Measurements from ENCODE around the gene CDK7. TPM values are rescaled to one million over a fixed set of nuclear protein-coding genes. Genes with fewer than 3 reads are reported as not detected.
A peak's percentile ranks its signal among the peaks of the same experiment; 100 is the strongest.

The CDK7 gene
- total RNA-seq, result 18.3 TPM
- polyA plus RNA-seq (ENCODE audit: insufficient read depth in 1 of 8, insufficient read length in 8 of 8, low replicate concordance in 1 of 8), result 10 to 100 TPM; 15.9 to 24.4 (median 19.7) TPM
- long read RNA-seq, donor 1, partial matches to known transcripts, result 0 of 1 reads
- long read RNA-seq, donor 1, other reads (novel, unspliced or antisense), result 0 of 1 reads
- long read RNA-seq, donor 2, result 0 reads
- long read RNA-seq, donor 3, partial matches to known transcripts, result 0 of 5 reads
- long read RNA-seq, donor 3, other reads (novel, unspliced or antisense), result 0 of 5 reads
- long read RNA-seq, donor 4, partial matches to known transcripts, result 0 of 4 reads
- long read RNA-seq, donor 4, other reads (novel, unspliced or antisense), result 0 of 4 reads
- long read RNA-seq, donor 5, transcript CDK7-201 (12 exons, 1,439 nt), result major isoform, 16 of 18 reads
- long read RNA-seq, donor 5, partial matches to known transcripts, result 0 of 18 reads
- long read RNA-seq, donor 5, other reads (novel, unspliced or antisense), result 0 of 18 reads
- long read RNA-seq, donor 6, transcript CDK7-201 (12 exons, 1,439 nt), result major isoform, 7 of 8 reads
- long read RNA-seq, donor 6, partial matches to known transcripts, result 0 of 8 reads
- long read RNA-seq, donor 6, other reads (novel, unspliced or antisense), result 0 of 8 reads
- long read RNA-seq, donor 7, partial matches to known transcripts, result 6 of 10 reads
- long read RNA-seq, donor 7, other reads (novel, unspliced or antisense), result 0 of 10 reads
- long read RNA-seq, donor 8, transcript CDK7-201 (12 exons, 1,439 nt), result major isoform, 8 of 9 reads
- long read RNA-seq, donor 8, partial matches to known transcripts, result 0 of 9 reads
- long read RNA-seq, donor 8, other reads (novel, unspliced or antisense), result 0 of 9 reads
- long read RNA-seq, donor 9, transcript CDK7-201 (12 exons, 1,439 nt), result major isoform, 5 of 6 reads
- long read RNA-seq, donor 9, partial matches to known transcripts, result 0 of 6 reads
- long read RNA-seq, donor 9, other reads (novel, unspliced or antisense), result 0 of 6 reads
- long read RNA-seq, donor 10, transcript CDK7-201 (12 exons, 1,439 nt), result major isoform, 8 of 11 reads
- long read RNA-seq, donor 10, partial matches to known transcripts, result 0 of 11 reads
- long read RNA-seq, donor 10, other reads (novel, unspliced or antisense), result 0 of 11 reads
- long read RNA-seq, donor 11, partial matches to known transcripts, result 0 of 4 reads
- long read RNA-seq, donor 11, other reads (novel, unspliced or antisense), result 0 of 4 reads

GRCh38 chr5:69234457-69235268 lies at the start of gene CDK7:
Gene CDK7 (plus strand): TSS chr5:69234886. CDS start chr5:69234976, 90 bp downstream.
- Histone ChIP-seq H3K27me3 (ENCODE audit: control insufficient read depth, insufficient read depth, low read length) (no peaks in the 10 kb centered on the region), H3K9me3 (replicated peaks; ENCODE audit: control insufficient read depth, low read depth, low read length) (no peaks in the 10 kb centered on the region), H3K4me3 (ENCODE audit: low read length) (peak within 1 kb of the TSS; percentile 95), H3K27ac (ENCODE audit: low read length) (peak within 1 kb of the TSS; percentile 87), H3K4me1 (ENCODE audit: control insufficient read depth, insufficient read depth, low read length) (peaks cover 2% of the 10 kb centered on the region), H3K36me3 (ENCODE audit: control insufficient read depth, insufficient read depth, low read length) (peaks cover 2% of the 10 kb centered on the region)
- peak; percentile 97 for DNase-seq
- under 1% methylated on average over 40 of the region's 49 CpGs for WGBS (ENCODE audit: insufficient coverage)

- Histone ChIP-seq H3K4me1 (ENCODE audit: control insufficient read depth, insufficient read depth, low read length) (peaks cover 11% of the 10 kb centered on the region), H3K27ac (ENCODE audit: low read length) (no peak overlapping the region), H3K36me3 (ENCODE audit: control insufficient read depth, insufficient read depth, low read length) (no peaks in the 10 kb centered on the region), H3K27me3 (ENCODE audit: control insufficient read depth, insufficient read depth, low read length) (no peaks in the 10 kb centered on the region), H3K4me3 (ENCODE audit: low read length) (no peak overlapping the region), H3K9me3 (replicated peaks; ENCODE audit: control insufficient read depth, low read depth, low read length) (no peaks in the 10 kb centered on the region)
- 93% methylated on average over 2 of the region's 2 CpGs for WGBS (ENCODE audit: insufficient coverage)
- DNase-seq, result no peak
Observed at GRCh38 chr5:69187342-69187741, 47.3 kb upstream of the CDK7 start.

- WGBS (ENCODE audit: insufficient coverage), result 8% methylated on average over 7 of the region's 8 CpGs
- H3K9me3 ChIP-seq (replicated peaks; ENCODE audit: control insufficient read depth, low read depth, low read length), result no peaks in the 10 kb centered on the region
- H3K36me3 ChIP-seq (ENCODE audit: control insufficient read depth, insufficient read depth, low read length), result peaks cover under 1% of the 10 kb centered on the region
- H3K27me3 ChIP-seq (ENCODE audit: control insufficient read depth, insufficient read depth, low read length), result no peaks in the 10 kb centered on the region
- DNase-seq, result no peak
- peak overlapping the region; percentile 84 for H3K4me3 ChIP-seq (ENCODE audit: low read length)
- H3K4me1 ChIP-seq (ENCODE audit: control insufficient read depth, insufficient read depth, low read length), result peaks cover 11% of the 10 kb centered on the region
- peak overlapping the region; percentile 97 for H3K27ac ChIP-seq (ENCODE audit: low read length)
Observed at GRCh38 chr5:69188811-69189161, 45.9 kb upstream of the CDK7 start.

GRCh38 chr5:69189162-69190086 lies 45.3 kb upstream of the CDK7 start, which contains the start of gene CENPH:
Gene CENPH (plus strand): TSS chr5:69189583. CDS start chr5:69189635, 52 bp downstream.
- WGBS (ENCODE audit: insufficient coverage), result under 1% methylated on average over 47 of the region's 55 CpGs
- H3K9me3 ChIP-seq (replicated peaks; ENCODE audit: control insufficient read depth, low read depth, low read length), result no peaks in the 10 kb centered on the region
- peak within 1 kb of the TSS; percentile 97 for H3K27ac ChIP-seq (ENCODE audit: low read length)
- H3K36me3 ChIP-seq (ENCODE audit: control insufficient read depth, insufficient read depth, low read length), result peaks cover 2% of the 10 kb centered on the region
- peak; percentile 97 for DNase-seq
- peaks cover 11% of the 10 kb centered on the region for H3K4me1 ChIP-seq (ENCODE audit: control insufficient read depth, insufficient read depth, low read length)
- peak within 1 kb of the TSS; percentile 84 for H3K4me3 ChIP-seq (ENCODE audit: low read length)
- no peaks in the 10 kb centered on the region for H3K27me3 ChIP-seq (ENCODE audit: control insufficient read depth, insufficient read depth, low read length)

GRCh38 chr5:69202497-69202896 lies 32.2 kb upstream of the CDK7 start:
- Histone ChIP-seq H3K27ac (ENCODE audit: low read length) (no peak overlapping the region), H3K9me3 (replicated peaks; ENCODE audit: control insufficient read depth, low read depth, low read length) (no peaks in the 10 kb centered on the region), H3K4me3 (ENCODE audit: low read length) (no peak overlapping the region), H3K36me3 (ENCODE audit: control insufficient read depth, insufficient read depth, low read length) (peaks cover 10% of the 10 kb centered on the region), H3K4me1 (ENCODE audit: control insufficient read depth, insufficient read depth, low read length) (no peaks in the 10 kb centered on the region), H3K27me3 (ENCODE audit: control insufficient read depth, insufficient read depth, low read length) (no peaks in the 10 kb centered on the region)
- no CpG with 5 or more reads among the region's 1 CpG for WGBS (ENCODE audit: insufficient coverage)
- no peak for DNase-seq

- no peak for DNase-seq
- Histone ChIP-seq H3K27me3 (ENCODE audit: control insufficient read depth, insufficient read depth, low read length) (no peaks in the 10 kb centered on the region), H3K4me3 (ENCODE audit: low read length) (no peak overlapping the region), H3K36me3 (ENCODE audit: control insufficient read depth, insufficient read depth, low read length) (no peaks in the 10 kb centered on the region), H3K4me1 (ENCODE audit: control insufficient read depth, insufficient read depth, low read length) (no peaks in the 10 kb centered on the region), H3K9me3 (replicated peaks; ENCODE audit: control insufficient read depth, low read depth, low read length) (no peaks in the 10 kb centered on the region), H3K27ac (ENCODE audit: low read length) (no peak overlapping the region)
- WGBS (ENCODE audit: insufficient coverage), result 100% methylated on average over 1 of the region's 5 CpGs
Observed at GRCh38 chr5:69206528-69207190, 28.0 kb upstream of the CDK7 start.

- no peak for DNase-seq
- no peaks in the 10 kb centered on the region for H3K27me3 ChIP-seq (ENCODE audit: control insufficient read depth, insufficient read depth, low read length)
- no peak overlapping the region for H3K4me3 ChIP-seq (ENCODE audit: low read length)
- no peak overlapping the region for H3K27ac ChIP-seq (ENCODE audit: low read length)
- WGBS (ENCODE audit: insufficient coverage), result no CpG with 5 or more reads among the region's 2 CpGs
- no peaks in the 10 kb centered on the region for H3K4me1 ChIP-seq (ENCODE audit: control insufficient read depth, insufficient read depth, low read length)
- H3K36me3 ChIP-seq (ENCODE audit: control insufficient read depth, insufficient read depth, low read length), result no peaks in the 10 kb centered on the region
- no peaks in the 10 kb centered on the region for H3K9me3 ChIP-seq (replicated peaks; ENCODE audit: control insufficient read depth, low read depth, low read length)
Observed at GRCh38 chr5:69209602-69210001, 25.1 kb upstream of the CDK7 start.

- Histone ChIP-seq H3K4me3 (ENCODE audit: low read length) (no peak overlapping the region), H3K9me3 (replicated peaks; ENCODE audit: control insufficient read depth, low read depth, low read length) (no peaks in the 10 kb centered on the region), H3K27me3 (ENCODE audit: control insufficient read depth, insufficient read depth, low read length) (no peaks in the 10 kb centered on the region), H3K27ac (ENCODE audit: low read length) (no peak overlapping the region), H3K4me1 (ENCODE audit: control insufficient read depth, insufficient read depth, low read length) (no peaks in the 10 kb centered on the region), H3K36me3 (ENCODE audit: control insufficient read depth, insufficient read depth, low read length) (no peaks in the 10 kb centered on the region)
- WGBS (ENCODE audit: insufficient coverage), result 100% methylated on average over 1 of the region's 2 CpGs
- DNase-seq, result no peak
Observed at GRCh38 chr5:69211200-69211599, 23.5 kb upstream of the CDK7 start.
